CD4-positive, alpha-beta T cell treated with Interleukin-4 for 4 hours (primary cell): ENCODE results near the gene MOB1A.
"Not testable (repeated sequence)": the region's sequence is repeated elsewhere in the genome, so short reads cannot be mapped to it uniquely, and the experiment has no call there.

ENCODE experiments used
- DNase-seq: peaks from one replicate; pipeline ENCODE4 v3.0.0-alpha.2; 2020

The MOB1A gene

GRCh38 chr2:74178211-74179062 is at the start of gene MOB1A:
Gene MOB1A (minus strand): TSS chr2:74178879. CDS start chr2:74178674, 205 bp downstream.
- peak; percentile 98 for DNase-seq

DNA sequence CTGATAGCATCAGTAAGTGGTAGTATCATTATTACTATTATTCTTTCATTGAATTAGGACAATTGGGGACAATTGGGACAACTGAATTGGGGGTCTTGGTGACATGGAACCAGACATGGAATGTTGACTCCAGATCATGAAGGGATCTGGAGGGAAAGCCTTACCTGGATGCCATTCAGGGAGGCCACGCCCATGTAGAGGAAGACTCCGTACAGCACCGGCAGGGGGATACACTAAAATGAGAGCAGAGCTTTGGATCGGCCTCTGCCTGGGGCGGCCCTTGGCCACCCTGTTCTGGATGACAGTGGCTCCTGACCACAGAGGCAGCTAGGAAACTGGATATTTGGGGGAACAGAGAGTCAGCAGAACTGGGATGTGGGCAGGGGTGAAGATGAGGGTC is 49.0 kb upstream of the MOB1A start:
- no peak for DNase-seq

DNA sequence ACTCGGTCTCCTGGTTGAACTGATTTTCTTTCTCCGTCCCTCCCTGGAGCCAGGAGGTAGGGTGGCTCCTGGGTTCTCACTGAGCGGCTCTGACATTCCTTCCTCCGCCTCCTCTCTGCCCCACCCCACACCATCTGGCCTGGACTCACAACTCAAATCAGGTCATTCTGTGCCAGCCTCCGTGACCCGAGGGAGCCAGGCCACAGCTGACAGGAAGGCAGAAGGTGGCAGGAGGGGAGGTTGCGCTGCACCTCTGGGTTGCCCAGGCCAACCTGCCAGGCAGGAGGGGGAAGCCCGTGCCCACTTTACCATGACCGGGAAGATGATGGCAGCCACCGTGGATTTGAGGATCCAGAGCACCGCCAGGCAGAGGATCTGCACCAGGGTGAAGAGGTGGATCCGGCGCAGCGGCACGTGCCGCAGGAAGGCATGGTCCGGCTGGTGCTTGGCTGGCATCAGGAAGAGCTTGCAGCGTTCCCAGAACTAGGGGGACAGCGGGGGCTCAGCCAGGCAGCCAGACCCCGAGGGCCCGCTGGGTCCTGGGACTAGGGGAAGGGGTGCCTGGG is 48.1 kb upstream of the MOB1A start:
- DNase-seq, result no peak

DNA sequence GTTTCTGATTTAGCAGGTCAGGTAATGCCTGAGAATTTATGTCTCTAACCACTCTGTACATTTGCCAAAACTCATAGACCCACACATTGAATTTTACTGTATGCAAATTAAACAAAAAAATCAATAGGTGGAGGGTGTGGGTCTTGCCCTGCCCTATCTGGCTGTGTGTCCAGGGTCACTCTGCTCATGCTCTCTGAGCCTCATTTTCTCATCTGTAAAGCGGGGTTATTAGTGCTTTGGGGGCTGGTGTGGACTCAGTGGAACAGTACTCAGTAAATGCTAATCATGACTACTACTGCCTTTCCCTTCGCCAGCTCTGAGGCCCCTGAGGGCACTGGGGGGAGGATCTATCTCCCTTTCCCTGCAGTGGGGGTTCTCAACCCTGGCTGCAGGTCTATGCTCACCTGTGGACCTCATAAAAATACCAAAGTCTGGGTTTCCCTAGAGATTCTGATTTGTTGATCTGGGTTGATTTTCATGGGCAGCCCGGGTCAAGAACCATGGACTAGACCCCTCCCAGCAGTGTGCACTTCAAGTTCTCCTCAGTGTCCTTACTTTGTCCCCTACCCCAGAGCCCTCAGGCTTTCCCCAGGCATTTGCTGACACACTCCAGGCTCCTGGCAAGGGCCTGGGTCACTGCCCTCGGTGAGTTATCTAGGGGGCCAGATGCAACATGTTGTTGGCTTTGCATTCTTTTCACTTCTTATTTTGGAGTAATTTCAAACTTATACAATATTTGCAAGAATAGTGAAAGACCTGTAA is 47.2 kb upstream of the MOB1A start:
- DNase-seq, result no peak

DNA sequence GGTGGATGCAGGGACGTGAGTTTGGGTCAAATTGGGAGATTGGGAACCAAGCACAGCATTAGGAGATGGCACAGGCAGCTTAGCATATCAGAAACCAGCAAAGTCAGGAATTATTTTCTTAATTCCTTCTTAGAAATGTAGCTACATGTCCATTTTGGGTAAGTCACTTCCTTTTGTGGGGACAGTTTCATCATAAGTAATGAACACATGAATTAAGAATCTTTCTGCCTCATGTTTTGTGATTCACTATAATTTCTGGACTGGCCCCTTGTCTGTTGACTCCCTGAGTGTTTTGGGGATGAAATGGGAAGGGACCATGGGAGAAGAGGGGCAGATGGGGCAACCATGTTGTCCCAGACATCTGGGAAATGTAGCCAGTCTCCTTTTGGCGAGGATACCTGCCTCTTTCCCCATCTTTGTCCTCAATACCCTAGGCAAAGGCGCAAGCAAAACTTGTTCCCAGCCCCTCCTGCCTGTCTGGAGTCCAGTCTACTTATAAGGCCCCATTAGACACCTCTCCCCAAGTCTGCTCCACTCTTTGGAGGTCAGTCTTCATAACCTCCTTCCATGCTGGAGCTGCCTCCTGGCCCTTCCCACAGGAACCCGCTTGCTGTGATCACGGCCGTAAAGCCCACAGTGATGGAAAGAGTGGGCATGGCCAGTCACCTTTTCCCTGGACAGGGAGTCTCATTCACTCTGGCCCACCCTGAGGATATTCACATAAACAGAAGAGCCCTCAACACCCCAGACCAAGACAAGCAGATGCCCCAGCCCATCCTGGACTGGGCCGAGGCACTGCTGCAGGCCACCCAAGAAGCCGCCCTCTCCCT is 45.5 kb upstream of the MOB1A start:
- DNase-seq, result no peak

DNA sequence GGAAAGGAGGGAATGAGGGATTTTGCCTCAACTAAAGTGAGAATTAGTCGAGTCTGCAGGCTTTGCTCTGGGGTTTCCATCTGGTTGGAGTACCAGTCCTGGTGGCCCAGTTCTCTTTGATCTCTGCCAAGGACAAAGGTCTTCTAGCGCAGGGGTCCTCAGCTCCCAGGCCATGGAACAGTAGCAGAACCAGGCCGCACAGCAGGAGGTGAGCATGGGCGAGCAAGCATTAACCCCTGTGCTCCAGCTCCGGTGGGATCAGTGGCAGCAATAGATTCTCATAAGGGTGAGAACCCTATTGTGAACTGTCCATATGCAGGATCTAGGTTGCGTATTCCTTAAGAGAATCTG is 43.6 kb upstream of the MOB1A start:
- no peak for DNase-seq

DNA sequence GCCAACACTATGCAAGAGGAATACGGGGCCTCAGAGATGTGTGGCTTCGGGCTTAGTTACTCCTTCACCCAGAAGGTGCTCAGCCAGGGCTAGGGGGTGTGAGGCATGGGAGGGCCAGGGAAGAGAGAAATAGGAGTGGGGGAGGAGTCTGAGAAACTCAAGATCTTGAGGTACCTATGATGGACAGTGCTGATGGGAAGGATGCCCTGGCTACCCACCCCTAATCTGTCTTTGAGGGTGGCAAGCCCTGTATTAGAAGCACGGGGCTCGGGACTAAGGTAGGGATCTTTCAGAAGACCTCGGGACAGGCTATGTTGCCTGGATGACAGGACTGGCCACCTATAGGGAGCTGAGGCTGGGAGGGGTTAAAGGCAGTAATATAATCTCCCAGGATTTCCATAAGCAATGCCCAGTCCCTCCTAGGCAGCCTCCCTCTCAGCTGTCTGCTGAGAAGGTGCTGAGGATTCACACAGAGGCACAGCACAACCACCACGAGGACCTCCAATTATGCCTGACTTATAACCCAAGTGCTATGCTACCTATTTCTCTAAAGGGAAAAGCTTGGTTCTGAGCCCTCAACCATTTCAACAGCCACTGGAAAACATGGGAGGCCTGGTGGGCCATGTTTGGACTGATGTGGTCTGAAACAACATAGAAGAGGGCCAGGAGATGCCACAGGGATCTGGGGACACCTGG is 43.1 kb upstream of the MOB1A start:
- DNase-seq, result no peak

DNA sequence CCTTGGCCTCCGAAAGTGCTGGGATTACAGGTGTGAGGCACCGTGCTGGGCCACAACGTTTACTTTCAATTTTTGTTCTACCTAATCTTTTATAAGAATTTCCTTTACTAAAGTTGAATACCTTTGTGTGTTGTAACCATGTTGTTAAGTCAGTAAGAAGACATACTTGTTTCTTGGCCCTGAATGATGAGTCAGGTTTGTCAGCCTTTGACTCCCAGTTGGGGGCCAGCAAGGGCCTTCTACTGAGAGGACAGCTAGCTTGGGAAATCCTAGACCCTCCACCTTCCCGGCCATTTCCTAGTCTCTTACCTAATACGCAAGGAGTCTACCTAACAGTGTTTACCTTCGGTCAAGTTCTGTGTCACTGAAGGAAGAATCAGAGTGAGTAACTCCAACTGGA is 42.4 kb upstream of the MOB1A start:
- DNase-seq, result no peak

DNA sequence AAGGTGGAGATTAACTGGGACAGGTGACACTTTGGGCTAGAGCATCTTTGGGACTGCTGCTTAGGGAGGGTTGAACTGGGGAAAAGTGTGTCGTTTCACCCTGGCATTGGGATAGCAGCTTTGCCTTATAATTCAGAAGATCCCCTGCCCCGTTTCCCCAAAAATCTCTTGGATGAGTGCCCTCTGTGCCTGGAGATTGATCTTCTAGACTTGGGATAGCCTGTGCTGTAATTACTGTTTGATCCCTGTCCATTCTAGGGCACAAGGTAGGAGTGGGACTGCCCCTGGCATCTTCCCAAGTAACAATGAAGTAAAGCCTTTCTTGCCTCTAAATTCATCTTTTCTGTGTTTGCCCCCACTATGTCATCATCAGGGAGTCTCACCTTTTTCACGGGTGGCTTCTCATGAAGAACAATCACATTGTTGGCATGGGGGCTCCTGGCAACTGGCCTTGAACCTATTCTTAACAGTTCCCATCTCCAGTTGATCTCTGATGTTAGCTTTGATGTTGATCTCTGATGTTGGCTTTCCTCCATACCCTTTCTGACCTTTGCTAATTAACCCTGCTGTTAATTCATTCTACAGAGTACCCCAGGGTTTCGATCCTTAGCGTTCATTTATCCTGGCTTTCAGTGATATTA is 41.3 kb upstream of the MOB1A start:
- DNase-seq, result no peak

GRCh38 chr2:74216642-74217041 is 38.0 kb upstream of the MOB1A start:
- no peak for DNase-seq

GRCh38 chr2:74215771-74216170 is 37.1 kb upstream of the MOB1A start:
- DNase-seq, result not testable (repeated sequence)

- no peak for DNase-seq
Observed at GRCh38 chr2:74212702-74213410, 34.2 kb upstream of the MOB1A start.

DNA sequence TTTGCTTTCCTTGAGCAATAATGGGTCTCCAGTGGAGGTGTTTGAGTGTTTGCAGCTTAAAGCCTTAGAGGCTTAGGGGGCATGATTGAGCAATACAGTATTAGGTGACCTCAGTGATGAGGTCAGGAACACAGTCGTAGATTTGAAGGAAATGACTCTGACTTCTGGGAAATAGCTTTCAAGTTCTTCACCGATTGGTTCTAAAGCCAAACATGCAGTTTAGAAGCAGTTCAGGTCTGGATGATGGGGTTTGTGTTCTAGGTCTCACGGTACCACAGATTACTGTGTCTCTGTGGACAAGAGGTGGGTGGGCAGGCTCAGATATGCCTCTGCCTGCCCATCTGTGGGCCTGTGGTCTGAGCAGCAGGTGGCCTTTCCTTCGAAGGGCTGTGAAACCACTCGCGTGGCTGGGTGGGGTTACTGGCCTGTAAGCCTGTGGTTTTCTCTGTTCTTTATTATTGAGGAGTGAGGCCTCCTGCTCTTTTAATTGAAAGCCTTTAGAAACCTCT is 27.6 kb upstream of the MOB1A start:
- peak; percentile 69 for DNase-seq

GRCh38 chr2:74205596-74205995 is 26.9 kb upstream of the MOB1A start:
- DNase-seq, result peak; percentile 34

DNA sequence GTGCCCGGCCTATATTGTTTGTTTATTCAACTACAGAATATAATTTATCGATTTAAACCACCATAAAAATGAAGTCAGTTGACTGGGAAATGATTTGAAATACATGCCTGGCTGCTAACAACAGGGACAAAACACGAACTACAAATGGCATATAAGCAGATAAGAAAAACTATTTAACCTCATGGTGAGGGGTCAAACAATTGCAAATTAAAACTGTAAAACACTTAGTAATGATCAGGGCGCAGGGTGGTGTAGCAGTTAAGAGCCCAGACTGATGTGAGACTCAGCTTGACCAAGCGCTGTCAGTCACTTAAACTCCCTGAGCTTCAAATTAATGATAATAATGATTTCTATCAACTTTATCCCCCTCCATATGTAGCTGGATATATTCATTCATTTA is 26.4 kb upstream of the MOB1A start:
- no peak for DNase-seq

DNA sequence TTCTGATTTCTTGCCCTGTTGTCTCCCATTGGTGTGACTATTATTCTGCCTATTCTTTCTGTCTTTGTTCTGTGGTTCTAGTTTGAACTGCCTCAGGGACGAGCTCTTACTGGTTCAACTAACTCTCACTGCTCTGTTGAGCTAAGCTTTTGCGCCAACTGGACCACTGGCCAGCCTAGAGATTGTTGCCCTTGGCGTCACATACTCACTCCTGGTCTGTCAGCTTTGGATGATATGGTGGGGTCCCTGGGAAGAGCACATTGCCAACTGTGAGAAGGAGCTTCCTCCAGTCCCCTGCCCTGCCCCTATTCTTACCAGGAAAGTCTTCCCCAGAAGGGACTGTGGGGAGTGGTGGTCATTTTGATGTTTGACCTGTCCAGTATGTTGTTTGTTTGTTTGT is 25.8 kb upstream of the MOB1A start:
- no peak for DNase-seq

DNA sequence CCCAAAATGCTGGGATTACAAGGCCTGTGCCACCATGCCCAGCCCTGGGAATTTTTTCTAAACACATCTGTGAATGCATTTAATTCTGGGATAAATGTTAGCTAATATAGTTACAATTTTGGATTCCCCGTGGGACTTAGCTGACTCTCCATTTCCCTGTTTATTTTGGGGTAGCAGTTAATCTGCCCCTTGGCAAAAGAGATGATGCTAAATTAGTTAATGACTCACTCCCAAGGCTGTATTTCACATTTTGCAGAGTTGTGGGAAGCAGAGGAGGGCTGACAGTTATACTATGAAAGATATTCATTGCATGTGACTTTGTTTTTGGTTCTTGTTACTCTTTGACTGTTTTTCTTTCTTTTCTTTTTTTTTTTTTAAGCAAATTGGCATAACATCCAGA is 22.9 kb upstream of the MOB1A start:
- DNase-seq, result no peak

DNA sequence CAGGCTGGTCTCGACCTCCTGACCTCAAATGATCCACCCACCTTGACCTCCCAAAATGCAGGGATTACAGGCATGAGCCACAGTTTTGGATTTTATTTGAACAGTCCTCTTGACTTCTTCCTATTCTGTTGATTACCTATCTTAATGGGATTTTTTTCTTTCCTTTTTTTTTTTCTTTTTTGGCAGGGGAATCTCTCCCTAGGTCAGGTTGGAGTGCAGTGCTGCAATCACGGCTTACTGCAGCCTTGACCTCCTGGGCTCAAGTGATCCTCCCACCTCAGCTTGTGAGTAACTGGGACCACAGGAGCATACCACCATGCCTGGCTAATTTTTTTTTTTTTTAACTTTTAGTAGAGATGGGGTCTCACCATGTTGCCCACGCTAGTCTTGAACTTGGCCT is 22.5 kb upstream of the MOB1A start:
- DNase-seq, result no peak

GRCh38 chr2:74199871-74200305 is 21.2 kb upstream of the MOB1A start:
- no peak for DNase-seq

- DNase-seq, result no peak
Observed at GRCh38 chr2:74199275-74199701, 20.6 kb upstream of the MOB1A start.
